ENCODE data around the gene NCOA3. TPM values are rescaled to one million over a fixed set of nuclear protein-coding genes. Genes with fewer than 3 reads are reported as not detected.
A peak's percentile ranks its signal among the peaks of the same experiment; 100 is the strongest.
"Not testable (repeated sequence)": the region's sequence is repeated elsewhere in the genome, so short reads cannot be mapped to it uniquely, and the experiment has no call there.

Gene NCOA3
- total RNA-seq, 5 donors from 2014 or later (not counting 1 experiment from before 2014, with no cell fraction given): 64.4 to 89.2 (median 68.9) TPM

DNA sequence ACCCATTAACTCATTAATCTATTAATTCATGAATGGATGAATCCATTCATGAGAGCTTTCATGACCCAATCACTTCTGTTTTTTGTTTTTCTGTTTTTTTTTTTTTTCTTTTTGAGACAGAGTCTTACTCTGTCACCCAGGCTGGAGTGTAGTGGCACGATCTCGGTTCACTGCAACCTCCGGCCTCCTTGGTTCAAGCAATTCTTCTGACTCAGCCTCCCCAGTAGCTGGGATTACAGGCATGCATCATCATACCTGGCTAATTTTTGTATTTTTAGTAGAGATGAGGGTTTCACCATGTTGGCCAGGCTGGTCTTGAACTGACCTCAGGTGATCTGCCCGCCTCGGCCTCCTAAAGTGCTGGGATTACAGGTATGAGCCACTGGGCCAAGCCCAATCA is 39.8 kb upstream of the NCOA3 start:
- ATAC-seq (replicated peaks in 1 of 4); H3K4me1 ChIP-seq (ENCODE audit: control insufficient read depth in 1 of 2, extremely low read depth in 1 of 2, insufficient read depth in 2 of 2, low read length in 2 of 2); H3K36me3 ChIP-seq (ENCODE audit: control insufficient read depth in 2 of 2, extremely low read depth in 1 of 2, insufficient read depth in 1 of 2, low read length in 1 of 2); H3K4me1 Mint-ChIP-seq; POLR2A ChIA-PET; DNase-seq; H3K27me3 ChIP-seq (replicated peaks in 1 of 2; ENCODE audit: control insufficient read depth in 2 of 2, extremely low read depth in 1 of 2, insufficient read depth in 2 of 2, low read length in 1 of 2); H3K27me3 Mint-ChIP-seq; H3K4me3 ChIP-seq (ENCODE audit: control insufficient read depth in 1 of 2, extremely low read depth in 1 of 2, low read length in 1 of 2); H3K27ac Mint-ChIP-seq; H3K9me3 Mint-ChIP-seq; H3K9me3 ChIP-seq; H3K36me3 Mint-ChIP-seq; H3K4me3 Mint-ChIP-seq; H3K27ac ChIP-seq (ENCODE audit: low read length): not testable (repeated sequence)
- WGBS (ENCODE audit: insufficient coverage): 90% methylated on average over 2 of the region's 5 CpGs
- CTCF ChIA-PET: interaction anchor here in 1 of 2 donors (0.7 kb wide), 1 partner anchor 148 kb away, joined by 3 read pairs; no protein-coding TSS in a partner anchor

DNA sequence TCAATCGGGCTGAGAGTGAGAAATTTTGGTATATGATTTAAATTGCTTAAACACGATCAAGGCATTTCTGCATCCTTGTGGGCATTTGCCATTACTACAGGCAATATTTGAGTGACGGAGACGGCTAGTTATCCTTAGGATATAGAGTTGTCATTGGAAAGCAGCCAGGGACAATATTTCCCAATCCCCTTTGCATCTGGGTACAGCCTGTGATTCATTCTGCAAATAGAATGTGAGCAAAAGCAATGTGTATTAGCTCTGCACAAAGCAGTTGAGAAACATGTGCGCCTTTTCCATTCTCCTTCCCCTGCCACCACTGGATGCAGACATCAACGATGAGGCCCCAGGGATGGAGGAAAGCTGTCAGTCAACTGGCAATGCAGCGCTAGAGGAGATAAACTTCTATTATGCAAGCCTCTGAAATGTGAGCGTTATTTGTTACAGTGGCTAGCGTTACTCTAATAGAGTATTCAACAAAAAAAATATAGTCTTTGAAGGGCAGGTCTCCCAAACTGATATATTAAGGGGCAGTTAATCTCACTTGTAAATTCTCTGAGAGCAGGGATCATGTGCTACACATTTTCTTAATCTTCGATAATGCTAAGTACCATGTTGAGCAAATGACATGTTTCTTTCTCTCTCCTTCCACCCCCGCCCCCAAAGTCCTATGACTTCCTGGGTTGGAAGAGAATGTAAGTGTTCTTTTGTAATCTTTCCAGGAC is 37.1 kb upstream of the NCOA3 start:
- 89% methylated on average over 3 of the region's 11 CpGs for WGBS (ENCODE audit: insufficient coverage)

DNA sequence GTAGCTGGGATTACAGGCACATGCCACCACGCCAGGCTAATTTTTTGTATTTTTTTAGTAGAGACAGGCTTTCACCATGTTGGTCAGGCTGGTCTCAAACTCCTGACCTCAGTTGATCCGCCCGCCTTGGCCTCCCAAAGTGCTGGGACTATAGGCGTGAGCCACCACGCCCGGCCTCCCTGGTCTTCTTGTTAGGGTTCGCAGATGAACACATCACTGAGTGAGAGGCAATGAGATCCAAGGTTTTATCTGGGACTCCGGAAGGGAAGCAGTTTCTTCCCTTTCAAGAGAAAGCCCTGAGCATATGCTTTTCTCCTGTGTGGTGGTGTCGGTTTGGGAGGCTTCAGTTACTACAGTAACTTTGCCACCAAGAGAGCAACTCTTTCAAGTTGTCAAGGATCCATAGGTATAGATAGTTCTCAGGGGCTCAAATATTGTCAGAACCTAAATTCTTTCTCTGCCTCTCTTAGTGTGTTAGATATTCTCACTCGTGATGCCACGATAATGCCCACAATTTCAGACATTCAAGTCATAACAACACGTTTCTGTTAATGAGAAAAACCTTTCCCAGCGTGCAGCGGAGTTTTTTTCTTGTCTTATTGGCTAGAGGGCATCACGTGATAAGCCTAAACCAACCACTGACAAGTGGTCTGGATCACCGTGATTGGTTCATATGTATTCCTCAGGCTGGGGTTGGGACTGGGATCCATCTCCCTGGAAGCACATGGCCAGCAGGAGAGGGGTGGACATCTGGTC is 36.2 kb upstream of the NCOA3 start:
- H3K4me1 ChIP-seq (ENCODE audit: control insufficient read depth in 1 of 2, extremely low read depth in 1 of 2, insufficient read depth in 2 of 2, low read length in 2 of 2): no peaks in the 10 kb centered on the region
- Mint-ChIP-seq H3K4me1 (no peaks in the 10 kb centered on the region), H3K27ac (no peak overlapping the region), H3K36me3 (no peaks in the 10 kb centered on the region), H3K4me3 (no peak overlapping the region), H3K27me3 (no peaks in the 10 kb centered on the region), H3K9me3 (no peaks in the 10 kb centered on the region)
- H3K9me3 ChIP-seq: no peaks in the 10 kb centered on the region
- POLR2A ChIA-PET: no interaction called here
- DNase-seq (no peak), ATAC-seq (replicated peaks in 1 of 4) (no peak)
- WGBS (ENCODE audit: insufficient coverage): 93% methylated on average over 6 of the region's 16 CpGs
- CTCF ChIA-PET: no interaction called here
- H3K27me3 ChIP-seq (replicated peaks in 1 of 2; ENCODE audit: control insufficient read depth in 2 of 2, extremely low read depth in 1 of 2, insufficient read depth in 2 of 2, low read length in 1 of 2): no peaks in the 10 kb centered on the region
- no peak overlapping the region for H3K4me3 ChIP-seq (ENCODE audit: control insufficient read depth in 1 of 2, extremely low read depth in 1 of 2, low read length in 1 of 2)
- H3K27ac ChIP-seq (ENCODE audit: low read length): no peak overlapping the region
- no peaks in the 10 kb centered on the region for H3K36me3 ChIP-seq (ENCODE audit: control insufficient read depth in 2 of 2, extremely low read depth in 1 of 2, insufficient read depth in 1 of 2, low read length in 1 of 2)

More for the DNA sequence above, 37.1 kb upstream of the NCOA3 start:
- ATAC-seq (replicated peaks in 1 of 4) (no peak), DNase-seq (no peak)
- ChIA-PET CTCF (no interaction called here), POLR2A (interaction anchor here in 1 of 2 donors (0.6 kb wide), 1 partner anchor 9 kb away, joined by 3 read pairs; no protein-coding TSS in a partner anchor)
- H3K36me3 Mint-ChIP-seq: no peaks in the 10 kb centered on the region
- Histone ChIP-seq H3K4me1 (ENCODE audit: control insufficient read depth in 1 of 2, extremely low read depth in 1 of 2, insufficient read depth in 2 of 2, low read length in 2 of 2) (no peaks in the 10 kb centered on the region), H3K27ac (ENCODE audit: low read length) (no peak overlapping the region), H3K36me3 (ENCODE audit: control insufficient read depth in 2 of 2, extremely low read depth in 1 of 2, insufficient read depth in 1 of 2, low read length in 1 of 2) (no peaks in the 10 kb centered on the region), H3K4me3 (ENCODE audit: control insufficient read depth in 1 of 2, extremely low read depth in 1 of 2, low read length in 1 of 2) (no peak overlapping the region), H3K27me3 (replicated peaks in 1 of 2; ENCODE audit: control insufficient read depth in 2 of 2, extremely low read depth in 1 of 2, insufficient read depth in 2 of 2, low read length in 1 of 2) (no peaks in the 10 kb centered on the region), H3K9me3 (no peaks in the 10 kb centered on the region)
- no peak overlapping the region for H3K27ac Mint-ChIP-seq
- no peaks in the 10 kb centered on the region for H3K4me1 Mint-ChIP-seq
- H3K4me3 Mint-ChIP-seq: no peak overlapping the region
- H3K27me3 Mint-ChIP-seq: no peaks in the 10 kb centered on the region
- no peaks in the 10 kb centered on the region for H3K9me3 Mint-ChIP-seq

DNA sequence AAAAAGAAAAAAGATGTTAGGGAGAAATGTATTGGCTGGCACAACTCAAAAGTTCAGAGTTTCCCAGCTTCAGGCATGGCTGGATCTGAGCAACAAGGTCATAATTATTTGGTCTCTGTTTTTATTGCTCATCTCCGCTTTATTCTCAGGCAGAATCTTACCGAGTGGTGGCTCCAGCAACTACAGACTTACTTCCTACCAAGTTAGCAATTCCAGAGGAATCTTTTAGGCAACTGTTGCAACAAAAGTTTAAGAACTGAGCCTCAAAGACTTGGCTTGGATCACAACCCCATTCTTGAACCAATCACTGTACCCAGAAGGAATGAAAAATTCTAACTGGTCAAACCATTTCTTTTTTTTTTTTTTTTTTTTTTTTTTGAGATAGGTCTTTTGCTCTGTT is 35.5 kb upstream of the NCOA3 start:
- H3K4me1 ChIP-seq (ENCODE audit: control insufficient read depth in 1 of 2, extremely low read depth in 1 of 2, insufficient read depth in 2 of 2, low read length in 2 of 2): no peaks in the 10 kb centered on the region
- no peak overlapping the region for H3K4me3 ChIP-seq (ENCODE audit: control insufficient read depth in 1 of 2, extremely low read depth in 1 of 2, low read length in 1 of 2)
- no peak for DNase-seq
- H3K27ac Mint-ChIP-seq: no peak overlapping the region
- no peaks in the 10 kb centered on the region for H3K9me3 Mint-ChIP-seq
- no peak overlapping the region for H3K27ac ChIP-seq (ENCODE audit: low read length)
- no peaks in the 10 kb centered on the region for H3K4me1 Mint-ChIP-seq
- no peaks in the 10 kb centered on the region for H3K27me3 Mint-ChIP-seq
- H3K27me3 ChIP-seq (replicated peaks in 1 of 2; ENCODE audit: control insufficient read depth in 2 of 2, extremely low read depth in 1 of 2, insufficient read depth in 2 of 2, low read length in 1 of 2): no peaks in the 10 kb centered on the region
- H3K36me3 Mint-ChIP-seq: no peaks in the 10 kb centered on the region
- no peak for ATAC-seq (replicated peaks in 1 of 4)
- H3K4me3 Mint-ChIP-seq: no peak overlapping the region
- H3K36me3 ChIP-seq (ENCODE audit: control insufficient read depth in 2 of 2, extremely low read depth in 1 of 2, insufficient read depth in 1 of 2, low read length in 1 of 2): no peaks in the 10 kb centered on the region
- ChIA-PET POLR2A (no interaction called here), CTCF (interaction anchor here in 1 of 2 donors (0.6 kb wide), 1 partner anchor 17 kb away, joined by 3 read pairs; no protein-coding TSS in a partner anchor)
- H3K9me3 ChIP-seq: no peaks in the 10 kb centered on the region
- WGBS (ENCODE audit: insufficient coverage): 100% methylated on average over 2 of the region's 2 CpGs

DNA sequence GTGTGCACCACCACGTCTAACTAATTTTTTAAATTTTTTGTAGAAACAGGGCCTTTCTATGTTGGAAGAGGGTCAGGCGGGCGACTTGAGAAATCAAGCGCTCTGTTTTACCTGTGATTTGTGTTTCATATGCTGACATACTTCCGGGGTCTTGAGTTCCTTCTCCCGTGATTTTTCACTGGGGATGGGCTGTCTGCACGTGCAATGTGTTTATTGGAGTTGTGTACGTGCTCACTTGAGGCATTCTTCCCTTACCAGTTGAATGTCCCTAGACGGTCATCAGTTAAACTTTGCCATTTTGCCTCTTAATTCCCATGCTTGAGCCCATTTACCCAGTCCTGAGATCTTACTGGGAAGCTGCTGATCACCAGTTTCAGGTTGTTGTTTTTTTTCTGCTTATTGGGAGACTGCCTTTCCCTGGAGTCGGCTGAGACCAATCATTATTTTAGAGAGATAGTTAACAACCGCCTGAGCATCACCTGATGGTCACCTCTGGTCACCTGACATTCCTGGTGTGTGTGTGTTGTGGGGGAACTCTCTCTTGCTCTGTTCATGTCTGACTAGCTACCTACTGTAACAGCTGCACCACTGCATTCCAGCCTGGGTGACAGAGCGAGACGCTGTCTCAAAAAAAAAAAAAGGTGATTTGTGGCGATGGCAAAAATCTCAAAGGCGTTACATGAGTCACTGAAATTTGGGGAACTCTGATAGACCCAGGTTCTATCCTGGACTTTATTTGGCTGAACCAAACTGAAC is 34.8 kb upstream of the NCOA3 start:
- no peaks in the 10 kb centered on the region for H3K27me3 ChIP-seq (replicated peaks in 1 of 2; ENCODE audit: control insufficient read depth in 2 of 2, extremely low read depth in 1 of 2, insufficient read depth in 2 of 2, low read length in 1 of 2)
- DNase-seq: no peak
- H3K9me3 Mint-ChIP-seq: no peaks in the 10 kb centered on the region
- WGBS (ENCODE audit: insufficient coverage): 93% methylated on average over 6 of the region's 15 CpGs
- H3K27me3 Mint-ChIP-seq: no peaks in the 10 kb centered on the region
- H3K4me3 ChIP-seq (ENCODE audit: control insufficient read depth in 1 of 2, extremely low read depth in 1 of 2, low read length in 1 of 2): no peak overlapping the region
- ATAC-seq (replicated peaks in 1 of 4): no peak
- no peaks in the 10 kb centered on the region for H3K36me3 Mint-ChIP-seq
- no peaks in the 10 kb centered on the region for H3K9me3 ChIP-seq
- no peaks in the 10 kb centered on the region for H3K4me1 ChIP-seq (ENCODE audit: control insufficient read depth in 1 of 2, extremely low read depth in 1 of 2, insufficient read depth in 2 of 2, low read length in 2 of 2)
- ChIA-PET POLR2A (no interaction called here), CTCF (interaction anchor here in 1 of 2 donors (0.6 kb wide), 2 partner anchors 17 to 21 kb away, joined by 3 read pairs; no protein-coding TSS in a partner anchor)
- H3K4me3 Mint-ChIP-seq: no peak overlapping the region
- H3K27ac ChIP-seq (ENCODE audit: low read length): no peak overlapping the region
- no peak overlapping the region for H3K27ac Mint-ChIP-seq
- no peaks in the 10 kb centered on the region for H3K36me3 ChIP-seq (ENCODE audit: control insufficient read depth in 2 of 2, extremely low read depth in 1 of 2, insufficient read depth in 1 of 2, low read length in 1 of 2)
- no peaks in the 10 kb centered on the region for H3K4me1 Mint-ChIP-seq

DNA sequence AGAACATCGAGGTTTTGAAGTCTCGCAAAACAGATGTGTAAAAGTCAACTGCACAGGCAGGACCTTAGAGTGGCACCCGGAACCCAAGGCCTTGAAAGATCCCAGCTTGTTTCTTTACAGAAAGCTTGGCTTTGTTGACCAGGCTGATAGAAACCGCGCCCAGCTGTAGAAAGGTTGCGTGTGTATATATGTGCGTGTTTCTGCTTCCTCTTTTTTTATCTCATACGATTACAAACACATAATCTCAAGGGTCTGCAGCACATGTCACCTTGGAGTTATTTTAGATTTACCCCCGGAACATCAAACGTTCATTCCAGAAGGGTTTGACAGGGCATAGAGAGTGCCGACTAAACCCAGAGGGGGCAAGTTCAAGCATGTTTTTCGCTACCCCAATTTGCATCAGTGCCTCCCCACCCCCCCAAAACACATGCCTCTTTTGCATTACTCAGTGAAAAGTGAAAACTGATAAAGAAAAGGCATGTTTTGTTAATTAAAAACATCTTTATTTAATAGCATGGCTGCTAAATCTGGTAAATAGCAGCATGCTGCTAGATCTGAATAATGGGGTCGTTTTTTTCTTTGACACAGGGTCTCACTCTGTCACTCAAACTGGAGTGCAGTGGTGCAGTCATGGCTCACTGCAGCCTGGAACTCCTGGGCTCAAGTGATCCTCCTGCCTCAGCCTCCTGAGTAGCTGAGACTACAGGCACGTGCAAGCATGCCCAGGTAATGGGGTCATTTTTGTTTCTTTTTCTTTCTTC is 33.2 kb upstream of the NCOA3 start:
- H3K36me3 ChIP-seq (ENCODE audit: control insufficient read depth in 2 of 2, extremely low read depth in 1 of 2, insufficient read depth in 1 of 2, low read length in 1 of 2): no peaks in the 10 kb centered on the region
- CTCF ChIA-PET: no interaction called here
- ATAC-seq (replicated peaks in 1 of 4) (no peak), DNase-seq (peak in 1 of 35 experiments; percentile 10)
- no peak overlapping the region for H3K27ac Mint-ChIP-seq
- H3K4me3 ChIP-seq (ENCODE audit: control insufficient read depth in 1 of 2, extremely low read depth in 1 of 2, low read length in 1 of 2): no peak overlapping the region
- POLR2A ChIA-PET: no interaction called here
- H3K9me3 ChIP-seq: no peaks in the 10 kb centered on the region
- 76% methylated on average over 4 of the region's 14 CpGs for WGBS (ENCODE audit: insufficient coverage)
- H3K4me3 Mint-ChIP-seq: no peak overlapping the region
- H3K36me3 Mint-ChIP-seq: no peaks in the 10 kb centered on the region
- H3K4me1 Mint-ChIP-seq: peaks cover 1 to 6% (median 4%) of the 10 kb centered on the region in 3 donors
- no peaks in the 10 kb centered on the region for H3K27me3 ChIP-seq (replicated peaks in 1 of 2; ENCODE audit: control insufficient read depth in 2 of 2, extremely low read depth in 1 of 2, insufficient read depth in 2 of 2, low read length in 1 of 2)
- no peaks in the 10 kb centered on the region for H3K4me1 ChIP-seq (ENCODE audit: control insufficient read depth in 1 of 2, extremely low read depth in 1 of 2, insufficient read depth in 2 of 2, low read length in 2 of 2)
- H3K27me3 Mint-ChIP-seq: no peaks in the 10 kb centered on the region
- no peaks in the 10 kb centered on the region for H3K9me3 Mint-ChIP-seq
- no peak overlapping the region for H3K27ac ChIP-seq (ENCODE audit: low read length)
